ENCODE data around the gene EPS8. TPM values are rescaled to one million over a fixed set of nuclear protein-coding genes. Genes with fewer than 3 reads are reported as not detected.
"Not testable (repeated sequence)": the region's sequence is repeated elsewhere in the genome, so short reads cannot be mapped to it uniquely, and the experiment has no call there.

Gene EPS8
- total RNA-seq, 4 donors from 2014 or later = 93.7 to 173 (median 109) TPM

- TF ChIP-seq POLR2A (IDR thresholded peaks at IDR 0.05) (no peak), CTCF (IDR thresholded peaks at IDR 0.05) (no peak)
- intact Hi-C loops (cut with DNase I; ENCODE audit: low total_unique reads) = no loop called here
- Histone ChIP-seq H3K27ac (no peak overlapping the region), H3K4me3 (no peak overlapping the region), H3K36me3 (no peaks in the 10 kb centered on the region), H3K4me1 (no peaks in the 10 kb centered on the region), H3K27me3 (no peaks in the 10 kb centered on the region), H3K9me3 (no peaks in the 10 kb centered on the region)
- DNase-seq = no peak
Observed at GRCh38 chr12:15620741-15621539, 168.2 kb downstream of the EPS8 start.

GRCh38 chr12:15616495-15616894 lies 172.7 kb downstream of the EPS8 start:
- H3K9me3 ChIP-seq; intact Hi-C loops (cut with DNase I; ENCODE audit: low total_unique reads); H3K4me3 ChIP-seq; H3K36me3 ChIP-seq; H3K27ac ChIP-seq; H3K4me1 ChIP-seq; DNase-seq; H3K27me3 ChIP-seq: not testable (repeated sequence)

- H3K4me1 ChIP-seq = no peaks in the 10 kb centered on the region
- H3K36me3 ChIP-seq = no peaks in the 10 kb centered on the region
- intact Hi-C loops (cut with DNase I; ENCODE audit: low total_unique reads) = no loop called here
- no peak for DNase-seq
- no peaks in the 10 kb centered on the region for H3K27me3 ChIP-seq
- TF ChIP-seq POLR2A (IDR thresholded peaks at IDR 0.05) (no peak), CTCF (IDR thresholded peaks at IDR 0.05) (no peak)
- no peak overlapping the region for H3K27ac ChIP-seq
- H3K4me3 ChIP-seq = no peak overlapping the region
- peaks cover 0 to 2% of the 10 kb centered on the region in 2 donors for H3K9me3 ChIP-seq
Observed at GRCh38 chr12:15613981-15614380, 175.2 kb downstream of the EPS8 start.

GRCh38 chr12:15608941-15609340 lies 180.2 kb downstream of the EPS8 start:
- TF ChIP-seq CTCF (IDR thresholded peaks at IDR 0.05) (no peak), POLR2A (IDR thresholded peaks at IDR 0.05) (no peak)
- Histone ChIP-seq H3K27me3 (no peaks in the 10 kb centered on the region), H3K4me1 (no peaks in the 10 kb centered on the region), H3K9me3 (peaks cover 0 to 2% of the 10 kb centered on the region in 2 donors), H3K27ac (no peak overlapping the region), H3K4me3 (no peak overlapping the region), H3K36me3 (no peaks in the 10 kb centered on the region)
- DNase-seq = no peak
- intact Hi-C loops (cut with DNase I; ENCODE audit: low total_unique reads) = no loop called here

- no peaks in the 10 kb centered on the region for H3K36me3 ChIP-seq
- TF ChIP-seq CTCF (IDR thresholded peaks at IDR 0.05) = no peak
- no peak for TF ChIP-seq POLR2A (IDR thresholded peaks at IDR 0.05)
- H3K4me3 ChIP-seq = no peak overlapping the region
- intact Hi-C loops (cut with DNase I; ENCODE audit: low total_unique reads) = no loop called here
- no peaks in the 10 kb centered on the region for H3K4me1 ChIP-seq
- H3K27ac ChIP-seq = no peak overlapping the region
- H3K27me3 ChIP-seq = no peaks in the 10 kb centered on the region
- DNase-seq = no peak
- H3K9me3 ChIP-seq = peaks cover 0 to 2% of the 10 kb centered on the region in 2 donors
Observed at GRCh38 chr12:15608406-15608805, 180.8 kb downstream of the EPS8 start.
